ENCODE measurements around the gene MICAL1.

The MICAL1 gene

GRCh38 chr6:109453156-109453555 lies 2.4 kb downstream of the MICAL1 start:
- no peak for DNase-seq

GRCh38 chr6:109452181-109452580 lies 3.4 kb downstream of the MICAL1 start:
- DNase-seq: no peak

DNA sequence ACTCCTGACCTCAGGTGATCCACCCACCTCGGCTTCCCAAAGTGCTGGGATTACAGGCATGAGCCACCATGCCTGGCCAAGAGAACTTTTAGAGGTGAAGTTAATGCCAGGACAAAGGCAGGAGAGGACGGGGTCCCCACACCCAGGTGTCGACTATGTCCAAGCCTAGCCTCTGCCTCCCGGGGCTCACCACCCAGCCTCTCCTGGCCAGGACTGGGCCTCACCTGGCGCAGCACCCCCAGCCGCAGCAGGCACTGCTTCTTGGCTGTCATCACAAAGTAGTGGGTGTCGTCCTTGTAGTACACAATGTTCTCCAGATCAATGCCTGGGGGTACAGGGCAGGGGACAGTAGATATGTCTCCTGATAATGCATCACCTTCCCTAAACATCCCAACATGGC lies 4.2 kb downstream of the MICAL1 start:
- DNase-seq: no peak

DNA sequence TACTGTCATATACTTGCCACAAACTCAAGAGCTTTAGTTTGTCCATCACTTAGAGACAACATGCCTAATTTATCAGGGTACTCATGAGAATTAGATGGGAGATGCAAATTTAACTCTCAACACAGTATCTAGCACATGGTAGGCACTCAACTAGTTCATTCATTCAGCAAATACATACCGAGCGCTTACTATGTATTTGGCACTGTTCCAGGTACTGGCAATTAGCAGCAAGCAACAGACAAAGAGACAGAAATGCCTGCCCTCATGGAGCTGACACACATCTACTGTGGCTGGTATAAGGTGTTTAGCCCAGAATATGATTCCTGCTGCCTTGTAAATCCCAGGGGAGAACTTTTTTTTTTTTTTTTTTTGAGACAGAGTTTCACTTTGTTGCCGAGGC lies 4.8 kb downstream of the MICAL1 start:
- DNase-seq: no peak

GRCh38 chr6:109449795-109450673 lies 5.5 kb downstream of the MICAL1 start:
- DNase-seq: no peak

- DNase-seq: no peak
These were observed 6.3 kb downstream of the MICAL1 start for GRCh38 chr6:109449064-109449794.

GRCh38 chr6:109448615-109449014 lies 7.0 kb downstream of the MICAL1 start:
- DNase-seq: no peak

DNA sequence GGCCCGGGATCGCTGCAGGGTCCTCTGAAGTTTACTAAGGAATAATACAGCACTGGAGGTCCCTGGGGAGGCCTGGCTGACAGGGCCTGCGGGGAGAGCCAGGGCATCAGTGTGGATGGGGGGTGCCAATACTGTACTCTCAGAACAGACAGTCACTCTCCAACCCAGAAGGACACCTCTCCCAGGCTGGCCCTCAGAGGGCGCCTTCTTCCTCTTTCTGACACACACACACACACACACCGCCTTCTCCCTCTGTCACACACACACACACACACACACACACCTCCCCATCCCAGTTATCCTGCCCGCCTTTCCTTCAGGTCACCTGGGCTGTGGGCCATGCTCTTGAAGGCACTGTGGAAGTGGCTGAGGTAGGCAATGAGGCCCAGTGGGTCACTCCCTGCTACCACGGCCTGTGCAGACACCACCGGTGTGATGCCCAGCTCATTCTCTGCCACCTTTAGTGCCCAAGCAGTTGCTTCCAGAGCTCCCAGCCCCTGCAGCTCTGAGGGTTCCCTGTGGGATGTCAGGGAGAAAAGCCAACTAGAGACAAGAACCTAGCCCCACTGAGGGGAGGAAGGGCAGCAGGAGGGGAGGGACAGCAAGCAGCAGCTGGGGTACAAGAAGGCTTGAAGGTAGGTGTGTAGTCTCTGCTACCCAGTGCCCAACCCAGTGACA lies 7.6 kb downstream of the MICAL1 start:
- no peak for DNase-seq

GRCh38 chr6:109447087-109447486 lies 8.5 kb downstream of the MICAL1 start:
- no peak for DNase-seq

DNA sequence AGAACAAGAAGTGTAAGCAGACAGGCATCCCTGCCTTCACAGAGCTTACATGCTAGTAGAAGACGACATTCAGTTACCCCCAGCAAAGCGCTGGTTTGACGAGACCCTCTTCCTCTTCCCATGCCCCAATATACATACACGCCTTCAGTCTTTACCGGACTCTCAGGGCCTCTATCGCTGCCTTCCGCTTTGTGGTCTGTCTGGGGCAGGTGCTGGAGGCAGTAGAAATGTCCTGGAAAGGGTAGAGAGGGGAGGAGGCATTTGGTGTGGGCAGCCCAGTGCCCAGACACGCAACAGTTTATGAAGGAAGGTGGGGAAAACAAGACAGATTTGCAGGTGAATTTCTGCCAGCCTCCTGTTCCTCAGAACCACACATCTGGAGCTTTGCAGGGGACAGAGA lies 9.0 kb downstream of the MICAL1 start:
- no peak for DNase-seq

DNA sequence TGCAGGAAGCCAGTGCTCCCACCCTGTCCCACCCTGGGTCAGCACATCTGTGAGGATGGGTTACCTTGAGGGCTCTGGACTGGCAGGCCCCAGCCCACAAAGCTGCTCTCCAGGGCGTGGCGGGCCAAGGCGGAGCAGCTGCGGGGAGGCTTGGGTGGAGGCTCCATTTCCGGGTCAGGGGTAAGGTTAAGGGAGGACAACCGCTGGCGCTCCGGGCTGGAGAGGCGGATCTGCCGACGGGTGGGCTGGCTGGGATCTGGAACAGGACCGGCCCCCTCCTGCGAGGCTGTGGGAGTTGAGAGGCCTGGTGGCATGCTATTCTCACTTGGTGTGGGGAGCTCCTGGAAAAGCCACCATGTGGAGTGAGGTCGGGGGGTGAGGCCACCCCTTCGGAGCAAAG lies 9.5 kb downstream of the MICAL1 start:
- no peak for DNase-seq

DNA sequence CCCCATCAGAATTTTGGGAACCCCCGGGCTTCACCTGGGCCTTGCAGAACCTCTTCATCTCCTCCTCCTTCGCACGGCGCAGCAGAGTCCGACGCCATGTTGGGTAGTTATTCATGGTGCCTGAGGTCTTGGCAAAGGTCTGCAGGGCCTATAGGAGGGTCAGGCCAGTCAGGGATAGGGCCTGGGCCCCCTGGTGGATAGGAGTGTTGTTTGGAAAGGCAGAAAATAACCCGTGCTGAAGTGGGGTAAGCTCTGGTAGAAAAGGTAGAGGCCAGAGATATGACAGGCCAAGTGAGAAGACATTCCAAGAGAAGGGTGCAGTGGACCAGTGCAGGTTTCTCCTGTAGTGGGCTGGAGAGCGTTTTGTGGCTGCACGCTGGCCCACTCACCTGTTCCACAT lies 10.2 kb downstream of the MICAL1 start:
- no peak for DNase-seq

GRCh38 chr6:109443425-109443950 lies 12.1 kb downstream of the MICAL1 start:
- no peak for DNase-seq

- DNase-seq: no peak
These were observed 13.1 kb downstream of the MICAL1 start for GRCh38 chr6:109442393-109442924.

- DNase-seq: no peak
These were observed 14.3 kb downstream of the MICAL1 start for GRCh38 chr6:109441069-109441816.

- peak; percentile 66 to 67 for DNase-seq
These were observed 15.1 kb downstream of the MICAL1 start, which contains the start of the genes PPIL6 and SMPD2 for GRCh38 chr6:109440331-109441068. PPIL6 (minus strand) TSS chr6:109440628; CDS start chr6:109440590, 38 bp downstream. SMPD2 (plus strand) TSS chr6:109440724; CDS start chr6:109441122, 398 bp downstream.

GRCh38 chr6:109436041-109436440 lies 19.5 kb downstream of the MICAL1 start:
- DNase-seq: no peak

GRCh38 chr6:109434456-109434855 lies 21.1 kb downstream of the MICAL1 start:
- no peak for DNase-seq

GRCh38 chr6:109429496-109429895 lies 26.1 kb downstream of the MICAL1 start:
- no peak for DNase-seq

DNA sequence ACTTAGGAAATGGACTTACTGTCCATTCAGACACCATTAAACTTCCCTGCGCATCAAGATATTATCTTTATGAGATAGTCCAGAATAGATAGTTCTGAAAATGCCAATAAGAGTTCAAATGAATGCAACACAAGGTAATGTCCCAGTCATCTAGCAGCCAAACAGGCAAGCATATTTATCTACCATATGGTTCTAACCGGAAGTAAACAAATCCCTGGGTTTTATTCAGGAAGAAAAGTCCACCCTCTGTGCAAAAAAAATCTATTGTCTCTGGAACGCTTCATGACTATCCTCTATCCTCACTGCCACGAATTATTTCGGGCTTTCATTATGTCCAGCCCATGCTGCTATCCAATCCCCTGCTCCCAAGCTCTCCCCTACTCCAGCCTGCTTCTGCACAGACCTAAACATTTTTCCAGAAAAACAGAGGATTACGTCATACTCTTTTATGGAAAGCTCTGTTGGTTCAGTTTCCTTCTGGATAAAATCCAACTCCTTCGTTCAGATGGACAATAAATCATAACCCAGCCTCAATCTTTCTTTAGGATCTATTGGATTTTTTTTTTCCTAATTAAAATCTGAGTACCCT lies 26.6 kb downstream of the MICAL1 start:
- no peak for DNase-seq

GRCh38 chr6:109424946-109425345 lies 30.6 kb downstream of the MICAL1 start:
- DNase-seq: no peak

Measured in stimulated activated CD4-positive, alpha-beta T cell treated with anti-CD3 and anti-CD28 coated beads, Interleukin-2, amount 100 ng/mL, for 48 hours (primary cell).